Prostate gland (tissue), 2 donors: ENCODE results near the gene FBXW2. TPM values are rescaled to one million over a fixed set of nuclear protein-coding genes. Genes with fewer than 3 reads are reported as not detected.
"Not testable (repeated sequence)": the region's sequence is repeated elsewhere in the genome, so short reads cannot be mapped to it uniquely, and the experiment has no call there.

ENCODE experiments used
- DNase-seq: peaks from one replicate; pipeline ENCODE4 v3.0.0-alpha.2; 2019; ENCODE audit warnings: low spot score
- H3K27ac ChIP-seq, 2 donors: fragments of 200-600 bp; sonication (generic); 2 replicates each; pipeline ENCODE4 v1.5.1; 2017 to 2019
- H3K27me3 ChIP-seq: fragments of 200-600 bp; sonication (generic); replicated peaks from 2 replicates; pipeline ENCODE4 v1.5.1; 2019; ENCODE audit not compliant: insufficient read depth
- H3K36me3 ChIP-seq, 2 donors: fragments of 200-600 bp; sonication (generic); 1 replicate in 1 of 2; 2 replicates in 1 of 2; pipeline versions ENCODE4 v1.5.1 to v1.8.1; 2017 to 2019
- H3K4me1 ChIP-seq: fragments of 200-600 bp; sonication (generic); replicated peaks from 2 replicates; pipeline ENCODE4 v1.5.1; 2019
- H3K4me3 ChIP-seq, 2 donors: fragments of 200-600 bp; sonication (generic); 2 replicates each; pipeline ENCODE4 v1.5.1; 2017 to 2019
- H3K9me3 ChIP-seq: fragments of 200-600 bp; sonication (generic); 2 replicates; pipeline ENCODE4 v1.5.1; 2017
- CTCF ChIP-seq, 4 experiments: fragments of 200-600 bp in 2 of 4; fragments of 450-650 bp in 2 of 4; sonication (generic) in 2 of 4; IDR thresholded peaks; 1 replicate in 3 of 4; 2 replicates in 1 of 4; pipeline ENCODE4 v1.5.1; 2016 to 2019; ENCODE audit warnings: antibody characterized with exemption in 4 of 4, mild to moderate bottlenecking in 2 of 4, moderate library complexity in 2 of 4
- POLR2A ChIP-seq: fragments of 450-650 bp; IDR thresholded peaks from one replicate; pipeline ENCODE4 v1.6.1; 2016; ENCODE audit warnings: antibody characterized with exemption, mild to moderate bottlenecking
- POLR2AphosphoS5 ChIP-seq: sonication (generic); formaldehyde crosslinking; IDR thresholded peaks from one replicate; pipeline ENCODE4 v1.6.1; 2017; ENCODE audit warnings: antibody characterized with exemption
- WGBS: methylation state at CpG from one replicate; pipeline ENCODE4 v1.1.5; 2018; 5-methylcytosine and 5-hydroxymethylcytosine counted together
- intact Hi-C: fragments of 100-400 bp; cut with DNase I; formaldehyde crosslinking; loops from one replicate; pipeline ENCODE4 v1.14.2; 2022
- total RNA-seq, 2 donors: library from RNA; depleted of rRNA; stranded (reverse); fragments of >200 nt; gene quantifications; one replicate each; pipeline ENCODE4 v1.1.0, GENCODE V29; 2016

Gene FBXW2
- total RNA-seq, 2 donors from 2014 or later, result 38.3 to 57.1 TPM

DNA sequence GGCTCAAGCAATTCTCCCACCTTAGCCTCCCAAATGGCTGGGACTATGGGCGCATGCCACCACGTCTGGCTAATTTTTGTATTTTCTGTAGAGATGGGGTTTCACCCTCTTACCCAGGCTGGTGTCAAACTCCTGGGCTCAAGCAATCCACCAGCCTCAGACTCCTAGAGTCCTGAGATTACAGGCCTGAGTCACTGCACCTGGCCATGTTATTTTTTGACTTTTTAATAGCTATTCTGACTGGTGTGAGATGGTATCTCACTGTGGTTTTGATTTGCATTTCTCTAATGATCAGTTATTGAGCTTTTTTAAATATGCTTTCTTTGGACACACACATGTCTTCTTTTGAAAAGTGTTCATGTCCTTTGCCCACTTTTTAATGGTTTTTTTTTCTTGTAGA lies 38.2 kb downstream of the FBXW2 start:
- Histone ChIP-seq H3K36me3 (no peaks in the 10 kb centered on the region), H3K27ac (no peak overlapping the region), H3K4me3 (no peak overlapping the region), H3K4me1 (no peaks in the 10 kb centered on the region), H3K27me3 (no peaks in the 10 kb centered on the region), H3K9me3 (no peaks in the 10 kb centered on the region)
- WGBS, result 100% methylated on average over 2 of the region's 2 CpGs
- intact Hi-C loops, result loop anchor here (5.0 to 10.0 kb wide), 4 partner anchors 120 to 322 kb away; partner anchors contain the start of gene PHF19
- TF ChIP-seq POLR2A, result no peak
- TF ChIP-seq CTCF (IDR thresholded peaks at IDR 0.05), result no peak
- TF ChIP-seq POLR2AphosphoS5, result no peak
- DNase-seq, result no peak

- H3K9me3 ChIP-seq, result no peaks in the 10 kb centered on the region
- no peak for DNase-seq
- intact Hi-C loops, result loop anchor here (10.0 kb wide), 3 partner anchors 124 to 234 kb away; partner anchors contain the start of gene PHF19
- no peaks in the 10 kb centered on the region for H3K27me3 ChIP-seq
- no peak for TF ChIP-seq POLR2AphosphoS5
- no peak for TF ChIP-seq CTCF (IDR thresholded peaks at IDR 0.05)
- TF ChIP-seq POLR2A, result no peak
- H3K36me3 ChIP-seq, result no peaks in the 10 kb centered on the region
- WGBS, result 91% methylated on average over 5 of the region's 5 CpGs
- H3K4me3 ChIP-seq, result no peak overlapping the region
- H3K27ac ChIP-seq, result no peak overlapping the region
- H3K4me1 ChIP-seq, result no peaks in the 10 kb centered on the region
Observed at GRCh38 chr9:120750421-120750820, 42.8 kb downstream of the FBXW2 start.

DNA sequence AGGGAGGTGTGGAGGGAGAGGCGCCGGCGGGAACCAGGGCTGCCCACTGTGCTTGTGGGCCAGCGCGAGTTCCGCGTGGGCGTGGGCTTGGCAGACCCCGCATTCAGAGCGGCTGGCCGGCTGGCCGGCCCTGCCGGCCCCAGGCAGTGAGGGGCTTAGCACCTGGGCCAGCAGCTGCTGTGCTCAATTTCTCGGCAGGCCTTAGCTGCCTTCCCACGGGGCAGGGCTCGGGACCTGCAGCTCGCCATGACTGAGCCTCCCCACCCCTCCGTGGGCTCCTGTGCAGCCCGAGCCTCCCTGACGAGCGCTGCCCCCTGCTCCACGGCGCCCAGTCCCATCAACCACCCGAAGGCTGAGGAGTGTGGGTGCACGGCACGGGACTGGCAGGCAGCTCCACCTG lies 46.9 kb downstream of the FBXW2 start:
- H3K27me3 ChIP-seq, H3K27ac ChIP-seq, H3K4me3 ChIP-seq, H3K4me1 ChIP-seq, H3K36me3 ChIP-seq, H3K9me3 ChIP-seq, intact Hi-C loops, DNase-seq: not testable (repeated sequence)
- 94% methylated on average over 15 of the region's 26 CpGs for WGBS

DNA sequence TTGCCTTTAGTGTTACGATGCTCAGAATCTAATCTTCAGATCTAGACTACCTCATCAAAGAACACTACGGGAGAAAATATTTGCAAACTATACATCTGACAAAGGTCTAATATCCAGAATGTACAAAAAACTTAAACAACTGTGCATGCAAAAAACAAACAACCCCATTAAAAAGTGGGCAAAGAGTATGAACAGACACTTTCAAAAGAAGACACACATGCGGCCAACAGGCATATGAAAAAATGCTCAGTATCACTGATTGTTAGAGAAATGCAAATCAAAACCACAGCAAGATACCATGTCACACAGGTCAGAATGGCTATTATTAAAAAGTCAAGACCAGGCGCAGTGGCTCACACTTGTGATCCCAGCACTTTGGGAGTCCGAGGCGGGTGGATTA lies 47.9 kb downstream of the FBXW2 start:
- H3K27ac ChIP-seq, result no peak overlapping the region
- H3K9me3 ChIP-seq, result no peaks in the 10 kb centered on the region
- H3K36me3 ChIP-seq, result no peaks in the 10 kb centered on the region
- WGBS, result 80% methylated on average over 6 of the region's 6 CpGs
- TF ChIP-seq CTCF (IDR thresholded peaks at IDR 0.05), result no peak
- H3K4me3 ChIP-seq, result no peak overlapping the region
- intact Hi-C loops, result no loop called here
- no peaks in the 10 kb centered on the region for H3K27me3 ChIP-seq
- no peaks in the 10 kb centered on the region for H3K4me1 ChIP-seq
- DNase-seq, result no peak

- WGBS, result 88% methylated on average over 6 of the region's 6 CpGs
- H3K36me3 ChIP-seq, result no peaks in the 10 kb centered on the region
- no peak overlapping the region for H3K4me3 ChIP-seq
Observed at GRCh38 chr9:120742951-120743416, 50.2 kb downstream of the FBXW2 start.

More at GRCh38 chr9:120742951-120743416, 50.2 kb downstream of the FBXW2 start:
- H3K27ac ChIP-seq, result no peak overlapping the region
- no peak for DNase-seq
- no peaks in the 10 kb centered on the region for H3K9me3 ChIP-seq
- H3K4me1 ChIP-seq, result no peaks in the 10 kb centered on the region
- TF ChIP-seq POLR2A (no peak), CTCF (IDR thresholded peaks at IDR 0.05) (peak in 3 of 4 experiments; percentile 37 to 57 (median 50)), POLR2AphosphoS5 (no peak)
- intact Hi-C loops, result no loop called here
- no peaks in the 10 kb centered on the region for H3K27me3 ChIP-seq
